GM12801 (cell line): ENCODE measurements around the gene CPSF6.

ENCODE experiments used
- CTCF ChIP-seq: IDR thresholded peaks from one replicate; pipeline ENCODE4 v1.5.1; 2011; ENCODE audit warnings: control low read depth; ENCODE audit not compliant: insufficient read length; ENCODE audit errors: extremely low read depth

The CPSF6 gene, protein sequence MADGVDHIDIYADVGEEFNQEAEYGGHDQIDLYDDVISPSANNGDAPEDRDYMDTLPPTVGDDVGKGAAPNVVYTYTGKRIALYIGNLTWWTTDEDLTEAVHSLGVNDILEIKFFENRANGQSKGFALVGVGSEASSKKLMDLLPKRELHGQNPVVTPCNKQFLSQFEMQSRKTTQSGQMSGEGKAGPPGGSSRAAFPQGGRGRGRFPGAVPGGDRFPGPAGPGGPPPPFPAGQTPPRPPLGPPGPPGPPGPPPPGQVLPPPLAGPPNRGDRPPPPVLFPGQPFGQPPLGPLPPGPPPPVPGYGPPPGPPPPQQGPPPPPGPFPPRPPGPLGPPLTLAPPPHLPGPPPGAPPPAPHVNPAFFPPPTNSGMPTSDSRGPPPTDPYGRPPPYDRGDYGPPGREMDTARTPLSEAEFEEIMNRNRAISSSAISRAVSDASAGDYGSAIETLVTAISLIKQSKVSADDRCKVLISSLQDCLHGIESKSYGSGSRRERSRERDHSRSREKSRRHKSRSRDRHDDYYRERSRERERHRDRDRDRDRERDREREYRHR

GRCh38 chr12:69239352-69239921 is at the start of gene CPSF6:
Gene CPSF6 (plus strand): TSS chr12:69239569. CDS start chr12:69239647, 78 bp downstream.
- TF ChIP-seq CTCF = no peak

DNA sequence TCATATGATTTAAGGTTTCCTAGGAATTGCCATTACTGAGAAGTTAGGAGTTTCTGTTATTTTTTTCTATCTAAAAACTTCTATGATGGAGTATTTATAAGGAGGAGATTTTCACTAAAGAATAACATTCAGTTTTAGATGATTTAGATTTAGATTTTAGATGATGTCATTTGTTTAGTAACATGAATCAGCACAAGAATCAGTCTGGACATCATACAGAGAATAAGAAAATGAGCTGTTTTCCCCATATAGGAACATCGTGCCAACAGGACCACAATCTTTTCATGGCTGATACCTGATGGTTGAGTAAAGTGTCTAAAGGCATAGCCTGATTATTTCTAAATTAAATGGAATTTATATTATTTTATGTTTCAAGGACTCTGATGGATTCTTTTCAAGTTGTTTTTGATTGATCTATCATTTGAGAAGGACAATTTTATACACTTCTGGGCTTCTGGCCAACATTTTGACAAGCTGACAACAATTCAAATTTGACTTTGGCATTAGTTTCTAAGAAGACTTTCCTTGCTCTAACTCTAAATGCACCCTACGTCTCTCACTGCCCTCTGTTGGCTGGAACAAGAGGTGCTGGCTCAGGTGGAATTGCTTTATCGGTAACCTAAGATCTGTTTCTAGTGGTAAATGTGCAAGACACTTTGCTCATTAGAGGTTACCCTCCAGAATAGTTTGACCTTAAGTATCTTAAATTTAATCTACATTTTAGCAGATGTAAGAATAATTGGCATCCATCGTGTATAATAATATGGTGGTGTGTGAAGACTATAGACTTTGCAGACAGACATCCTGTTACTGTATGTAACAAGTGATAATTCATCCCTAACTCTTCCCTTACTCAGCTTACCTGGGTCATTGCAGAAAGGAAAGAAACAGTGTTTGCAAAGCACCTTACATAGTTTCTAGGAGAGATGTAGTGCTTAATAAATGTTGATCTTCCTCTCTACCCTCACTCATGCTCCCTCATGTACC is 42.8 kb upstream of the CPSF6 start:
- TF ChIP-seq CTCF = no peak

DNA sequence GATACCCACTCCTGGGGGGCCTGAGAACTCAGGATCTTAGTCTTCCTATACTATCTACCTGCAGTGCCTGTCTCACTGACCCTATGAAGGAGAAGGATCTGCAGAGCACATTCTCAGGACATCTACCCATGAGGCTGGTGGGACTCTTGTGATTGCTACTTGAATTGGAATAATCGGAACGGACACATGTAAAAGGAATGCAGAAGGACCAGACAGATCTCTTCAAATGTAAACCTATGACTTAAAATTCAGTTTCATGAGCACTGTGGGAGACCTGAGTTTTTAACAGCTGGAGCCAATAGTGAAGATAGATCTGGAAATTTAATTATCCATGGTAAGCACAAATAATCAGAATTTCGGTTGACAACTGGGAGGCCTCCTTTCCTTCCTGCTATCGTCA is 35.2 kb upstream of the CPSF6 start:
- no peak for TF ChIP-seq CTCF

- TF ChIP-seq CTCF = no peak
These were observed 28.7 kb upstream of the CPSF6 start for GRCh38 chr12:69210661-69211060.

DNA sequence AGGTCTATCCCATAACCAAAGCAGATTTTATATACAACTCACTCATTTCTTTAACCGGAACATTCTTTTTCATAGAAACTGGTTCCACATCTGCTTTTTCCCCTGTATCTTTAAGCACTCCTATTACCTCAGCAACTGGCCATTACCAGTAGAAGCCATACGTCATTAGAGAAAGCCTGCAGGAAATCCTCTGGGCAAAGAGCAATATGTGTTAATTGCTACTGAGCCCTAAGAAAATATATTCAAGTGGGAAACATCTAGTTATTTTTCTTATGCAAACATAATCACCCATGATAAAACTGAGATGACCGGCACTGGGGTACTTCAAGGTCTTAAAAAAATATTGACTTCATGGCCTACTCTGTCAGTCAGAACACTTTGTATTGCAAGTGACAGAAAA is 28.2 kb upstream of the CPSF6 start:
- TF ChIP-seq CTCF = no peak

DNA sequence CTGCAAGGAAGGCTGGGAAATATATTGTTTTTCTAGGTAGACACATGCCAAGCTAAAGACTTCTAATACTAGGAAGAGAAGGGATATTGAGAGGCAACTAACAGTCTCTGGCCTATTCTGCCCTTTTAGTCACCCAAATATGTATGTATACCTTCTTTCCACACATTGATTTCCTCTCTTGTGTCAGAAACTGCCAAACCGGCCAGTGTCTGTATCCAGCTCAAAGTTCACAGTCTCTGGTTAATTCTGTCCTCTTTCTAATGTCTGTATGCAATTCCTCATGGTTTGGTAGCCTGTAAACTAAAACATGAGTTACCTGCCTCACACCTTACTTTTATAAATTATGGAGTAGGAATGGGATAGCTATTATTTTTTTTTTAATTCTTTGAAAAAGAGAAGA is 25.2 kb upstream of the CPSF6 start:
- no peak for TF ChIP-seq CTCF

GRCh38 chr12:69225251-69225910 is 14.0 kb upstream of the CPSF6 start:
- TF ChIP-seq CTCF = no peak
